Measurements from ENCODE around the gene TUBG1.
"Not testable (repeated sequence)": the region's sequence is repeated elsewhere in the genome, so short reads cannot be mapped to it uniquely, and the experiment has no call there.

Gene TUBG1

GRCh38 chr17:42627032-42627764 is 17.7 kb downstream of the TUBG1 start:
- DNase-seq: not testable (repeated sequence)

GRCh38 chr17:42629411-42630009 is 20.0 kb downstream of the TUBG1 start:
- DNase-seq: no peak

GRCh38 chr17:42632949-42633444 is 23.5 kb downstream of the TUBG1 start:
- DNase-seq: no peak

- no peak for DNase-seq
These were observed 30.1 kb downstream of the TUBG1 start for GRCh38 chr17:42639525-42640113.

- no peak for DNase-seq
These were observed 30.6 kb downstream of the TUBG1 start for GRCh38 chr17:42640121-42640520.

- no peak for DNase-seq
These were observed 32.9 kb downstream of the TUBG1 start for GRCh38 chr17:42642336-42642735.

GRCh38 chr17:42647778-42648177 is 38.3 kb downstream of the TUBG1 start:
- no peak for DNase-seq

GRCh38 chr17:42651392-42651791 is 41.9 kb downstream of the TUBG1 start:
- DNase-seq: no peak

- DNase-seq: peak; percentile 83
These were observed 44.0 kb downstream of the TUBG1 start for GRCh38 chr17:42653179-42654124.

GRCh38 chr17:42655528-42655927 is 46.0 kb downstream of the TUBG1 start:
- DNase-seq: no peak

GRCh38 chr17:42657824-42658588 is 48.5 kb downstream of the TUBG1 start:
- no peak for DNase-seq

GRCh38 chr17:42659079-42659931 is 49.8 kb downstream of the TUBG1 start, which contains the start of gene TUBG2:
Gene TUBG2, plus strand, starts transcription at chr17:42659284. Its CDS starts 220 bp downstream, at chr17:42659504.
- peak; percentile 95 for DNase-seq

- not testable (repeated sequence) for DNase-seq
These were observed 50.4 kb downstream of the TUBG1 start for GRCh38 chr17:42659932-42660274.

GRCh38 chr17:42660692-42661345 is 51.3 kb downstream of the TUBG1 start:
- no peak for DNase-seq

Data from right hindlimb (tissue), 1 donor.